Stimulated activated CD4-positive, alpha-beta T cell treated with anti-CD3 and anti-CD28 coated beads, Interleukin-1b, Interleukin-23, amount 100 ng/mL, for 48 hours (primary cell): ENCODE measurements around the gene CALCB.
A peak's percentile ranks its signal among the peaks of the same experiment; 100 is the strongest.
"Not testable (repeated sequence)": the region's sequence is repeated elsewhere in the genome, so short reads cannot be mapped to it uniquely, and the experiment has no call there.

ENCODE experiments used
- DNase-seq: peaks from one replicate; pipeline ENCODE4 v3.0.0-alpha.2; 2020

The CALCB gene

GRCh38 chr11:15073361-15074205 is at the start of gene CALCB:
TSS of gene CALCB (plus strand) at chr11:15073593. CDS start at chr11:15074719, 1,126 bp downstream.
- DNase-seq: peak; percentile 37

GRCh38 chr11:15027011-15027410 is 46.4 kb upstream of the CALCB start:
- DNase-seq: no peak

- no peak for DNase-seq
Measured at GRCh38 chr11:15027956-15028355, 45.4 kb upstream of the CALCB start.

GRCh38 chr11:15028379-15028778 is 45.0 kb upstream of the CALCB start:
- DNase-seq: no peak

- DNase-seq: not testable (repeated sequence)
Measured at GRCh38 chr11:15031945-15032344, 41.4 kb upstream of the CALCB start.

- no peak for DNase-seq
Measured at GRCh38 chr11:15034687-15035267, 38.6 kb upstream of the CALCB start.

GRCh38 chr11:15035283-15035682 is 38.1 kb upstream of the CALCB start:
- DNase-seq: no peak

- no peak for DNase-seq
Measured at GRCh38 chr11:15038963-15039362, 34.4 kb upstream of the CALCB start.

- no peak for DNase-seq
Measured at GRCh38 chr11:15045209-15045608, 28.2 kb upstream of the CALCB start.

GRCh38 chr11:15045891-15046290 is 27.5 kb upstream of the CALCB start:
- no peak for DNase-seq

- not testable (repeated sequence) for DNase-seq
Measured at GRCh38 chr11:15046673-15047072, 26.7 kb upstream of the CALCB start.

GRCh38 chr11:15048616-15049015 is 24.8 kb upstream of the CALCB start:
- no peak for DNase-seq

GRCh38 chr11:15053191-15053685 is 20.2 kb upstream of the CALCB start:
- DNase-seq: peak; percentile 57

- DNase-seq: no peak
Measured at GRCh38 chr11:15055620-15056356, 17.6 kb upstream of the CALCB start.

GRCh38 chr11:15057329-15057728 is 16.1 kb upstream of the CALCB start:
- no peak for DNase-seq

GRCh38 chr11:15059132-15059915 is 14.1 kb upstream of the CALCB start:
- peak; percentile 21 for DNase-seq

GRCh38 chr11:15062599-15062998 is 10.8 kb upstream of the CALCB start:
- DNase-seq: no peak

- not testable (repeated sequence) for DNase-seq
Measured at GRCh38 chr11:15069751-15070150, 3.6 kb upstream of the CALCB start.

GRCh38 chr11:15071556-15072255 is 1.7 kb upstream of the CALCB start:
- DNase-seq: no peak

- DNase-seq: no peak
Measured at GRCh38 chr11:15072551-15073143, 746 bp upstream of the CALCB start.
